Activated naive CD4-positive, alpha-beta T cell treated with anti-CD3 and anti-CD28 coated beads for 36 hours (primary cell): Measurements from ENCODE around the gene PARD3B. TPM values are rescaled to one million over a fixed set of nuclear protein-coding genes. Genes with fewer than 3 reads are reported as not detected.

Experiments used
- CTCF ChIA-PET: fragments of 350-600 bp; sonication (Branson Sonifier 250); formaldehyde crosslinking; loops from one replicate; lab custom pipeline; 2021; ENCODE audit warnings: antibody characterized with exemption; lab: Charles Lee
- DNase-seq: peaks from one replicate; pipeline ENCODE4 v3.0.0-alpha.2; 2020
- H3K27ac Mint-ChIP-seq: one replicate; pipeline ENCODE4 v1.8.0; 2021; ENCODE audit warnings: mild to moderate bottlenecking, mixed read lengths
- H3K27me3 Mint-ChIP-seq: one replicate; pipeline ENCODE4 v1.8.0; 2021; ENCODE audit warnings: low read depth, mixed read lengths
- H3K36me3 Mint-ChIP-seq: one replicate; pipeline ENCODE4 v1.8.0; 2021; ENCODE audit warnings: low read depth, mixed read lengths
- H3K4me1 Mint-ChIP-seq: one replicate; pipeline ENCODE4 v1.8.0; 2021; ENCODE audit warnings: low read depth, mixed read lengths
- H3K4me3 Mint-ChIP-seq: one replicate; pipeline ENCODE4 v1.8.0; 2021; ENCODE audit warnings: mild to moderate bottlenecking, moderate library complexity, mixed read lengths
- H3K9me3 Mint-ChIP-seq: one replicate; pipeline ENCODE4 v1.8.0; 2021; ENCODE audit warnings: mixed read lengths
- intact Hi-C: fragments of 100-400 bp; cut with micrococcal nuclease; formaldehyde crosslinking; loops from one replicate; pipeline ENCODE4 v1.15.1; 2023
- total RNA-seq, 2 experiments: library from RNA; stranded (reverse); gene quantifications; one replicate each; pipeline ENCODE4 v1.2.3, GENCODE V29; 2021

The PARD3B gene
- total RNA-seq, 2 experiments from 2014 or later = 0.15 to 0.43 TPM

- CTCF ChIA-PET = interaction anchor here (0.7 to 1.1 kb wide), 2 partner anchors 21 to 1366 kb away, joined by 3 read pairs; no protein-coding TSS in a partner anchor
- H3K27me3 Mint-ChIP-seq = no peaks in the 10 kb centered on the region
- intact Hi-C loops = loop anchor here (5.0 kb wide), 1 partner anchor 425 kb away; no protein-coding TSS in a partner anchor
Observed at GRCh38 chr2:204946892-204947291, 401.6 kb downstream of the PARD3B start.

GRCh38 chr2:204947405-204947804 is 402.1 kb downstream of the PARD3B start:
- peaks cover 17% of the 10 kb centered on the region for H3K36me3 Mint-ChIP-seq
- H3K9me3 Mint-ChIP-seq = peaks cover 11% of the 10 kb centered on the region
- peaks cover 52% of the 10 kb centered on the region for H3K4me1 Mint-ChIP-seq
- CTCF ChIA-PET = interaction anchor here (1.1 kb wide), 1 partner anchor 22 kb away, joined by 3 read pairs; no protein-coding TSS in a partner anchor
- H3K27me3 Mint-ChIP-seq = no peaks in the 10 kb centered on the region
- no peak overlapping the region for H3K4me3 Mint-ChIP-seq
- intact Hi-C loops = loop anchor here (5.0 kb wide), 1 partner anchor 425 kb away; no protein-coding TSS in a partner anchor
- no peak for DNase-seq
- no peak overlapping the region for H3K27ac Mint-ChIP-seq

More at GRCh38 chr2:204946892-204947291, 401.6 kb downstream of the PARD3B start:
- H3K9me3 Mint-ChIP-seq = peaks cover 11% of the 10 kb centered on the region
- H3K4me3 Mint-ChIP-seq = no peak overlapping the region
- H3K36me3 Mint-ChIP-seq = peaks cover 17% of the 10 kb centered on the region
- peaks cover 55% of the 10 kb centered on the region for H3K4me1 Mint-ChIP-seq
- peak; percentile 14 for DNase-seq
- no peak overlapping the region for H3K27ac Mint-ChIP-seq

GRCh38 chr2:204948024-204948763 is 402.9 kb downstream of the PARD3B start:
- peak overlapping the region; percentile 66 for H3K27ac Mint-ChIP-seq
- peak; percentile 12 for DNase-seq
- no peaks in the 10 kb centered on the region for H3K27me3 Mint-ChIP-seq
- H3K4me3 Mint-ChIP-seq = no peak overlapping the region
- CTCF ChIA-PET = interaction anchor here (0.6 kb wide), 1 partner anchor 29 kb away, joined by 9 read pairs; no protein-coding TSS in a partner anchor
- H3K4me1 Mint-ChIP-seq = peaks cover 53% of the 10 kb centered on the region
- peaks cover 17% of the 10 kb centered on the region for H3K36me3 Mint-ChIP-seq
- peaks cover 11% of the 10 kb centered on the region for H3K9me3 Mint-ChIP-seq
- intact Hi-C loops = loop anchor here (1.0 to 5.0 kb wide), 3 partner anchors 9 to 424 kb away; no protein-coding TSS in a partner anchor

GRCh38 chr2:204948822-204949221 is 403.5 kb downstream of the PARD3B start:
- H3K36me3 Mint-ChIP-seq = peaks cover 12% of the 10 kb centered on the region
- peaks cover 55% of the 10 kb centered on the region for H3K4me1 Mint-ChIP-seq
- no peak for DNase-seq
- peaks cover 11% of the 10 kb centered on the region for H3K9me3 Mint-ChIP-seq
- H3K4me3 Mint-ChIP-seq = no peak overlapping the region
- CTCF ChIA-PET = interaction anchor here (0.6 kb wide), 1 partner anchor 29 kb away, joined by 9 read pairs; no protein-coding TSS in a partner anchor
- no peaks in the 10 kb centered on the region for H3K27me3 Mint-ChIP-seq
- intact Hi-C loops = loop anchor here (1.0 to 5.0 kb wide), 3 partner anchors 8 to 423 kb away; no protein-coding TSS in a partner anchor
- no peak overlapping the region for H3K27ac Mint-ChIP-seq

- no peak for DNase-seq
- Mint-ChIP-seq H3K27me3 (no peaks in the 10 kb centered on the region), H3K36me3 (peaks cover 2% of the 10 kb centered on the region), H3K9me3 (no peaks in the 10 kb centered on the region), H3K4me3 (no peak overlapping the region), H3K4me1 (peaks cover 47% of the 10 kb centered on the region), H3K27ac (no peak overlapping the region)
- CTCF ChIA-PET = interaction anchor here (1.1 kb wide), 1 partner anchor 15 kb away, joined by 3 read pairs; no protein-coding TSS in a partner anchor
- intact Hi-C loops = no loop called here
Observed at GRCh38 chr2:204950695-204951346, 405.5 kb downstream of the PARD3B start.

GRCh38 chr2:204958371-204958770 is 413.1 kb downstream of the PARD3B start:
- intact Hi-C loops = loop anchor here (1.0 kb wide), 1 partner anchor 9 kb away; no protein-coding TSS in a partner anchor
- peaks cover 4% of the 10 kb centered on the region for H3K36me3 Mint-ChIP-seq
- CTCF ChIA-PET = no interaction called here

GRCh38 chr2:204964414-204964813 is 419.1 kb downstream of the PARD3B start:
- no peak for DNase-seq
- Mint-ChIP-seq H3K27me3 (no peaks in the 10 kb centered on the region), H3K4me3 (no peak overlapping the region), H3K27ac (no peak overlapping the region), H3K4me1 (peaks cover 30% of the 10 kb centered on the region), H3K9me3 (no peaks in the 10 kb centered on the region), H3K36me3 (peaks cover 4% of the 10 kb centered on the region)
- intact Hi-C loops = no loop called here
- CTCF ChIA-PET = no interaction called here

More at GRCh38 chr2:204958371-204958770, 413.1 kb downstream of the PARD3B start:
- Mint-ChIP-seq H3K9me3 (no peaks in the 10 kb centered on the region), H3K27me3 (no peaks in the 10 kb centered on the region), H3K27ac (no peak overlapping the region), H3K4me3 (peak overlapping the region; percentile 54), H3K4me1 (peaks cover 20% of the 10 kb centered on the region)
- DNase-seq = no peak

- intact Hi-C loops = no loop called here
- Mint-ChIP-seq H3K9me3 (no peaks in the 10 kb centered on the region), H3K36me3 (peaks cover 4% of the 10 kb centered on the region), H3K4me1 (peaks cover 44% of the 10 kb centered on the region), H3K4me3 (no peak overlapping the region), H3K27ac (no peak overlapping the region), H3K27me3 (no peaks in the 10 kb centered on the region)
- CTCF ChIA-PET = interaction anchor here (0.6 kb wide), 1 partner anchor 24 kb away, joined by 4 read pairs; no protein-coding TSS in a partner anchor
- no peak for DNase-seq
Observed at GRCh38 chr2:204966245-204966644, 421.0 kb downstream of the PARD3B start.

GRCh38 chr2:204967199-204967960 is 422.1 kb downstream of the PARD3B start:
- intact Hi-C loops = loop anchor here (1.0 kb wide), 1 partner anchor 9 kb away; no protein-coding TSS in a partner anchor
- Mint-ChIP-seq H3K27me3 (no peaks in the 10 kb centered on the region), H3K27ac (peak overlapping the region; percentile 76), H3K4me3 (peak overlapping the region; percentile 7), H3K9me3 (no peaks in the 10 kb centered on the region), H3K4me1 (peaks cover 49% of the 10 kb centered on the region), H3K36me3 (no peaks in the 10 kb centered on the region)
- CTCF ChIA-PET = no interaction called here
- DNase-seq = peak; percentile 59

GRCh38 chr2:204971206-204971907 is 426.1 kb downstream of the PARD3B start:
- Mint-ChIP-seq H3K36me3 (no peaks in the 10 kb centered on the region), H3K9me3 (no peaks in the 10 kb centered on the region), H3K27me3 (no peaks in the 10 kb centered on the region), H3K4me1 (peaks cover 46% of the 10 kb centered on the region), H3K27ac (peak overlapping the region; percentile 86), H3K4me3 (peak overlapping the region; percentile 15)
- DNase-seq = no peak
- intact Hi-C loops = loop anchor here (1.0 to 2.0 kb wide), 5 partner anchors 23 to 863 kb away; no protein-coding TSS in a partner anchor
- CTCF ChIA-PET = interaction anchor here (0.8 to 0.9 kb wide), 2 partner anchors 159 to 427 kb away, joined by 3 read pairs; no protein-coding TSS in a partner anchor

GRCh38 chr2:204972161-204972560 is 426.9 kb downstream of the PARD3B start:
- intact Hi-C loops = no loop called here
- peaks cover 41% of the 10 kb centered on the region for H3K4me1 Mint-ChIP-seq
- H3K4me3 Mint-ChIP-seq = no peak overlapping the region

More at GRCh38 chr2:204972161-204972560, 426.9 kb downstream of the PARD3B start:
- Mint-ChIP-seq H3K36me3 (no peaks in the 10 kb centered on the region), H3K9me3 (no peaks in the 10 kb centered on the region), H3K27me3 (no peaks in the 10 kb centered on the region), H3K27ac (no peak overlapping the region)
- DNase-seq = no peak
- CTCF ChIA-PET = no interaction called here
